K562 (cell line): ENCODE results near the gene CDC27. TPM values are rescaled to one million over a fixed set of nuclear protein-coding genes. Genes with fewer than 3 reads are reported as not detected.

Source experiments
- ATAC-seq: fragments of 200-7000 bp; cut with Tn5 transposase; 3 replicates; pipeline ENCODE4 v1.9.1; 2020; ENCODE audit warnings: moderate library complexity
- BruUV-seq: library from RNA; stranded (reverse); fragments of 400-500 nt; replicated peaks from 2 replicates; lab custom pipeline; 2021; lab: Mats Ljungman, UMichigan
- CTCF ChIA-PET: fragments of 300-600 bp; formaldehyde crosslinking; extraction: SDS; loops from one replicate; lab custom pipeline; 2021; ENCODE audit warnings: low intra/inter-chr PET ratio; lab: Yijun Ruan, JAX
- POLR2A ChIA-PET: fragments of 300-600, 350-650 bp; sonication (Branson Sonifier 250); formaldehyde crosslinking; extraction: SDS; loops from one replicate; lab custom pipeline; 2021; ENCODE audit warnings: antibody characterized with exemption, inconsistent platforms; lab: Yijun Ruan, JAX
- DNase-seq, 4 experiments: peaks; one replicate each; pipeline versions ENCODE4 v3.0.0 to v3.0.0-alpha.2; 2011 to 2018; ENCODE audit warnings: low spot score in 3 of 4, mixed read lengths in 3 of 4; ENCODE audit errors: extremely low read depth in 1 of 4
- FAIRE-seq: peaks from 2 replicates; lab custom pipeline; 2011; peaks lifted over from hg19 to GRCh38; lab: Jason Lieb, UNC
- H2AFZ ChIP-seq: 2 replicates; pipeline ENCODE4 v1.6.0; 2011; ENCODE audit warnings: low read depth, low read length, control low read depth, inconsistent platforms
- H3K27ac ChIP-seq: fragments of 200-600 bp; 3 replicates; pipeline ENCODE4 v1.8.0; 2011; ENCODE audit warnings: low read depth, mild to moderate bottlenecking, control low read depth, inconsistent platforms, low read length, moderate library complexity, mixed read lengths; ENCODE audit errors: extremely low read depth
- H3K27me3 ChIP-seq, 2 experiments: fragments of 300-600 bp in 1 of 2; 2 replicates in 1 of 2; 3 replicates in 1 of 2; pipeline versions ENCODE4 v1.6.0 to v1.8.0; 2011; ENCODE audit warnings: inconsistent platforms in 2 of 2, low read length in 2 of 2, mild to moderate bottlenecking in 1 of 2, mixed read lengths in 1 of 2, moderate library complexity in 1 of 2; ENCODE audit not compliant: control insufficient read depth in 2 of 2, insufficient read depth in 2 of 2
- H3K36me3 ChIP-seq: fragments of 300-600 bp; 3 replicates; pipeline ENCODE4 v1.8.0; 2011; ENCODE audit warnings: mild to moderate bottlenecking, low read length, inconsistent platforms; ENCODE audit not compliant: control insufficient read depth, insufficient read depth
- H3K4me1 ChIP-seq, 2 experiments: fragments of 200-600 bp in 1 of 2; replicated peaks in 1 of 2; 2 replicates in 1 of 2; 3 replicates in 1 of 2; pipeline versions ENCODE4 v1.5.1 to v1.8.0; 2011; ENCODE audit warnings: inconsistent platforms in 2 of 2, low read length in 2 of 2, mild to moderate bottlenecking in 1 of 2, mixed read lengths in 1 of 2, moderate library complexity in 1 of 2; ENCODE audit not compliant: control insufficient read depth in 2 of 2, insufficient read depth in 2 of 2
- H3K4me2 ChIP-seq: 2 replicates; pipeline ENCODE4 v1.6.1; 2011; ENCODE audit warnings: low read length, control low read depth, inconsistent platforms, mixed read lengths; ENCODE audit not compliant: insufficient read depth
- H3K4me3 ChIP-seq: fragments of 200-600 bp; sonication (generic), shearing (Covaris generic); 2 replicates; pipeline ENCODE4 v1.5.1; 2016; ENCODE audit warnings: control low read depth, inconsistent platforms
- H3K79me2 ChIP-seq: fragments of 200-600 bp; 3 replicates; pipeline ENCODE4 v1.8.0; 2011; ENCODE audit warnings: low read length, inconsistent platforms; ENCODE audit not compliant: control insufficient read depth, insufficient read depth
- H3K9ac ChIP-seq, 2 experiments: 2 replicates each; pipeline versions ENCODE4 v1.6.0 to v1.6.1; 2011; ENCODE audit warnings: low read depth in 2 of 2, low read length in 2 of 2, control low read depth in 1 of 2, inconsistent platforms in 1 of 2, mild to moderate bottlenecking in 1 of 2, mixed read lengths in 1 of 2; ENCODE audit not compliant: insufficient read depth in 1 of 2
- H3K9me1 ChIP-seq: one replicate; pipeline ENCODE4 v1.6.0; 2011; ENCODE audit warnings: inconsistent platforms, mild to moderate bottlenecking, low read length, moderate library complexity; ENCODE audit not compliant: control insufficient read depth, insufficient read depth
- H3K9me3 ChIP-seq: replicated peaks from 2 replicates; pipeline ENCODE4 v1.5.1; 2011; ENCODE audit warnings: low read depth, low read length, inconsistent platforms; ENCODE audit not compliant: control insufficient read depth, insufficient read depth
- H4K20me1 ChIP-seq: replicated peaks from 2 replicates; pipeline ENCODE4 v1.6.1; 2011; ENCODE audit warnings: low read length, inconsistent platforms, mixed read lengths; ENCODE audit not compliant: control insufficient read depth, insufficient read depth
- CXXC5 ChIP-seq: fragments of 250-450 bp; sonication (Bioruptor Pico); IDR thresholded peaks from 2 replicates; pipeline ENCODE4 v1.8.0; 2022; ENCODE audit warnings: inconsistent platforms, mild to moderate bottlenecking, moderate library complexity
- NFIC ChIP-seq: fragments of 450-650 bp; IDR thresholded peaks from 2 replicates; pipeline ENCODE4 v1.6.1; 2017; ENCODE audit warnings: mild to moderate bottlenecking, inconsistent platforms
- NR2C1 ChIP-seq, 2 experiments: fragments of 450-650 bp; IDR thresholded peaks; 2 replicates each; pipeline ENCODE4 v1.6.1; 2017; ENCODE audit warnings: mild to moderate bottlenecking in 2 of 2, antibody characterized with exemption in 1 of 2, inconsistent platforms in 1 of 2, missing compliant biosample characterization in 1 of 2, missing genetic modification characterization in 1 of 2
- RFX7 ChIP-seq: fragments of 250-450 bp; sonication (Bioruptor Pico); IDR thresholded peaks from 2 replicates; pipeline ENCODE4 v1.5.1; 2021; ENCODE audit warnings: mild to moderate bottlenecking
- SMAD1 ChIP-seq: fragments of 150-350 bp; IDR thresholded peaks from 2 replicates; pipeline ENCODE4 v1.6.1; 2014; ENCODE audit warnings: low read length, low read depth; ENCODE audit not compliant: partially characterized antibody
- XRCC5 ChIP-seq: fragments of 200-400 bp; formaldehyde crosslinking; IDR thresholded peaks from 2 replicates; pipeline ENCODE4 v1.6.1; 2017; ENCODE audit warnings: low read depth, mild to moderate bottlenecking, low read length
- ZNF316 ChIP-seq: fragments of 450-650 bp; IDR thresholded peaks from 2 replicates; pipeline ENCODE4 v1.6.1; 2016
- ZNF431 ChIP-seq: sonication (generic); formaldehyde crosslinking; IDR thresholded peaks from 2 replicates; pipeline ENCODE4 v1.8.0; 2022; ENCODE audit warnings: mild to moderate bottlenecking, missing genetic modification reagents
- WGBS: fragments of 100-300 bp; shearing (Covaris generic); methylation state at CpG from one replicate; pipeline ENCODE4 v1.1.6; 2016; ENCODE audit warnings: low coverage, mixed read lengths; ENCODE audit not compliant: insufficient coverage; ENCODE audit errors: missing lambda C conversion rate; 5-methylcytosine and 5-hydroxymethylcytosine counted together
- in situ Hi-C: fragments of 300-500 bp; cut with MboI; formaldehyde crosslinking; loops from 4 replicates; pipeline ENCODE4 v1.15.0; 2018; ENCODE audit warnings: inconsistent platforms, mixed read lengths
- intact Hi-C: fragments of 100-400 bp; cut with micrococcal nuclease; formaldehyde crosslinking; loops from 2 replicates; pipeline ENCODE4 v1.14.2; 2022
- polyA plus RNA-seq, 8 experiments: library from polyadenylated mRNA; depleted of rRNA in 4 of 8; stranded (reverse) in 5 of 8; unstranded in 3 of 8; fragments of >200 nt; fragmentation: Nextera tagmentation in 2 of 8; fragmentation: Illumina TruSeq in 1 of 8; extraction: Ambion mirVana in 2 of 8; extraction: Trizol in 1 of 8; gene quantifications; 2 replicates each; pipeline versions ENCODE4 v1.2.1 to v1.2.3, GENCODE V29; 2011 to 2014; ENCODE audit warnings: inconsistent platforms in 1 of 8, missing spikeins in 1 of 8
- total RNA-seq, 7 experiments: library from RNA; depleted of rRNA in 6 of 7; stranded (reverse); fragments of >200 nt in 6 of 7; fragmentation: Illumina TruSeq in 2 of 7; extraction: Trizol in 2 of 7; gene quantifications; 2 replicates each; pipeline versions ENCODE4 v1.2.1 to v1.2.3, GENCODE V29; 2011 to 2021; ENCODE audit warnings: low replicate concordance in 1 of 7
- TF ChIP-seq, protein P1 (sequence below), 2 experiments: IDR thresholded peaks; 2 replicates each; pipeline ENCODE4 v1.6.1; 2011; ENCODE audit warnings: borderline replicate concordance in 1 of 2, control low read depth in 1 of 2, low read depth in 1 of 2, low read length in 1 of 2, mild to moderate bottlenecking in 1 of 2, mixed read lengths in 1 of 2, moderate library complexity in 1 of 2; ENCODE audit not compliant: insufficient read depth in 1 of 2, insufficient read length in 1 of 2, poor library complexity in 1 of 2, severe bottlenecking in 1 of 2; ENCODE audit errors: extremely low read depth in 1 of 2

CDC27 gene
- total and polyA plus RNA-seq, 9 of the 15 experiments (the other 6 are each of a cell fraction or from before 2014, with no cell fraction given) = 28.6 to 155 (median 94.1) TPM

DNA sequence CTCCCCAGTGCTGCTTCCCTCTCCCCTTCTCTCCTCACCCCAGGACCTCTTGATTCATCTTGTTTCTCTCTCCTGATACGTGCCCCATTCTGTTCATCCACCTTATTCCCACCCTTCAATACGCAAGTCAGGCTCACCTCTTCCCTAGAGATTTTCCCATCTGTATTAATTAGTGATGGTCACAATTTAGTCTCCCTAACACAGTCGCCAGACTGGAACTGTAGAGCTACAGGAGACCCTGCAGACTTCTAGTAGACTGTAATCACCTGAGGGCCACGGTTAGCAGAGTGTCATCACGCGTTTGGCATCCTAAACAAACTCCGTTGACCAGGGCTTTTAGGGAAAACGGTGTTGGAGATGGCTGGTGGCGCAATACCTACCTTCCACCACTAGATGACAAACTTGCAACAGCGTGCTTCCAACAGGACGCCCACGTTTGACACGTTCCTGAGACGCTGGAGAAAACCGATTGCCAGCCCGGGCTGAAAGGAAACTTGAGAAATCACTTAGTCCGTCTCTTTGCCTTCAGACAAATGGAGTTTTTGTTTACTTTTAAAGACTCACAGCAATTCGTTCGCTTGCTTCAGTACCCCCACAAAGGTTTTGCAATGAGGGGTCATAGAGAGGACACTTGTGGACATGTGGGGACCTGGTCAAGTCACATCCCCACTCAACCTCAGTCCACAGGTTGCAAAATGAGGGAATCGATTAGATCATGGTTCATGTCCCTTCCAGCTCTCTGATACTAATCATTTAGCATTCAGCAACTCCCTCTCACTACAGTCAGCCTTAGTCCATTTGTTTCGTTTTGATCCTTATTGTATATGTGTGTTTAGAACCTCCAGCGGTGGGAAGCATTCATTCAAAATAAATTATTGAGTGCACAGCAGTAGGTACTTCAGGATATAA is 40.7 kb upstream of the CDC27 start (continued):
- TF ChIP-seq NR2C1 (IDR thresholded peaks at IDR 0.05) (no peak), NR2C1 (tag; IDR thresholded peaks at IDR 0.05) (no peak), XRCC5 (peak; percentile 87), RFX7 (CRISPR knock-in tag) (no peak), ZNF431 (CRISPR knock-in tag) (no peak; the same call in 1 of the 2 replicates), ZNF316 (no peak), CXXC5 (CRISPR knock-in tag) (peak; percentile 80)
- TF ChIP-seq, protein P1, sequence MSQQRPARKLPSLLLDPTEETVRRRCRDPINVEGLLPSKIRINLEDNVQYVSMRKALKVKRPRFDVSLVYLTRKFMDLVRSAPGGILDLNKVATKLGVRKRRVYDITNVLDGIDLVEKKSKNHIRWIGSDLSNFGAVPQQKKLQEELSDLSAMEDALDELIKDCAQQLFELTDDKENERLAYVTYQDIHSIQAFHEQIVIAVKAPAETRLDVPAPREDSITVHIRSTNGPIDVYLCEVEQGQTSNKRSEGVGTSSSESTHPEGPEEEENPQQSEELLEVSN (IDR thresholded peaks at IDR 0.05; ENCODE audit: borderline replicate concordance in 1 of 2, extremely low read depth in 1 of 2, insufficient read depth in 1 of 2, insufficient read length in 1 of 2, low read depth in 1 of 2, low read length in 1 of 2, poor library complexity in 1 of 2, severe bottlenecking in 1 of 2) = peak; percentile 32 to 63

DNA sequence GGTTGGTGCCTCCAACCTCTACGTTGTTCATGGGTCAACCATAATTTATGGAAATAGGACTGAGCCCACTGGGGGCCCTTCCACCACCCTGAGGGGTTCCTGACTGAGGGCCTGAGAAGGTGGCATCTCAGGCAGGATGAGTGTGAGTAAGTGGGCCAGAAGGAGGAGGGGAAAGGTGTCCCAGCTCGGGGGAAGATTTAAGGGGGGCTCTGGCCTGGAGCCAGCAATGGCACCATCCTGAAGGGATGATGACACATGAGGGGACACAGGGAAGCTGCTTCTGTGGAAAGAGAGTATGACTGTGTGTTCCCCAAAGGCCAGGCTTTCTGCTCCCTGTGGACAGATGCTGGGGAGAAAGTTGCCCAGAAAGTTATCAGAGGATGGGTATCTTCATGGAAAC is 38.8 kb upstream of the CDC27 start:
- Histone ChIP-seq H3K9me3 (peaks cover 20% of the 10 kb centered on the region), H4K20me1 (no peaks in the 10 kb centered on the region), H3K4me1 (peaks cover 10 to 29% of the 10 kb centered on the region in 2 experiments; a peak in 4 of 5 replicates), H3K9ac (no peak overlapping the region), H3K27me3 (no peaks in the 10 kb centered on the region), H3K79me2 (no peaks in the 10 kb centered on the region), H3K4me3 (no peak overlapping the region), H2AFZ (no peak overlapping the region), H3K4me2 (no peak overlapping the region), H3K36me3 (peaks cover 17% of the 10 kb centered on the region), H3K27ac (no peak overlapping the region), H3K9me1 (no peaks in the 10 kb centered on the region)
- FAIRE-seq (no peak), DNase-seq (no peak), ATAC-seq (no peak)
- WGBS = 56% methylated on average over 2 of the region's 2 CpGs
- in situ Hi-C loops (loop anchor here (10.0 kb wide), 1 partner anchor 387 kb away; no protein-coding TSS in a partner anchor), intact Hi-C loops (no loop called here)
- TF ChIP-seq NFIC = peak; percentile 63
- TF ChIP-seq SMAD1 = no peak
- BruUV-seq = no TSS peak
- ChIA-PET CTCF (no interaction called here), POLR2A (interaction anchor here (0.7 kb wide), 1 partner anchor 125 kb away, joined by 3 read pairs; no protein-coding TSS in a partner anchor)
